Ammon's horn (tissue), 1 donor: ENCODE data around the gene CASTOR2.
"Not testable (repeated sequence)": the region's sequence is repeated elsewhere in the genome, so short reads cannot be mapped to it uniquely, and the experiment has no call there.

Source experiments
- DNase-seq: peaks from one replicate; pipeline ENCODE4 v3.0.0-alpha.2; 2016; ENCODE audit warnings: low spot score

CASTOR2 gene

GRCh38 chr7:74964511-74965119, at the start of gene CASTOR2:
Gene CASTOR2, plus strand, starts transcription at chr7:74964705. Its CDS starts 281 bp downstream, at chr7:74964986.
- not testable (repeated sequence) for DNase-seq

- not testable (repeated sequence) for DNase-seq
These were observed 42.1 kb upstream of the CASTOR2 start for GRCh38 chr7:74922321-74922890.

- DNase-seq, result not testable (repeated sequence)
These were observed 40.9 kb upstream of the CASTOR2 start for GRCh38 chr7:74923644-74924043.

GRCh38 chr7:74926968-74927367, 37.5 kb upstream of the CASTOR2 start:
- DNase-seq, result not testable (repeated sequence)

GRCh38 chr7:74931563-74932328, 32.8 kb upstream of the CASTOR2 start:
- not testable (repeated sequence) for DNase-seq

- DNase-seq, result not testable (repeated sequence)
These were observed 25.1 kb upstream of the CASTOR2 start for GRCh38 chr7:74939429-74939828.

- DNase-seq, result not testable (repeated sequence)
These were observed 23.0 kb upstream of the CASTOR2 start for GRCh38 chr7:74941302-74942069.

GRCh38 chr7:74943923-74944322, 20.6 kb upstream of the CASTOR2 start:
- not testable (repeated sequence) for DNase-seq

GRCh38 chr7:74947741-74948140, 16.8 kb upstream of the CASTOR2 start:
- not testable (repeated sequence) for DNase-seq

- DNase-seq, result not testable (repeated sequence)
These were observed 10.7 kb upstream of the CASTOR2 start for GRCh38 chr7:74953774-74954173.

GRCh38 chr7:74958328-74958727, 6.2 kb upstream of the CASTOR2 start:
- DNase-seq, result not testable (repeated sequence)

GRCh38 chr7:74963704-74964510, 598 bp upstream of the CASTOR2 start:
- not testable (repeated sequence) for DNase-seq

- DNase-seq, result not testable (repeated sequence)
These were observed 1.8 kb downstream of the CASTOR2 start for GRCh38 chr7:74966208-74966854.

GRCh38 chr7:74966909-74967308, 2.4 kb downstream of the CASTOR2 start:
- DNase-seq, result not testable (repeated sequence)

- DNase-seq, result not testable (repeated sequence)
These were observed 6.9 kb downstream of the CASTOR2 start for GRCh38 chr7:74971431-74971830.

GRCh38 chr7:74972377-74972776, 7.9 kb downstream of the CASTOR2 start:
- DNase-seq, result not testable (repeated sequence)

- not testable (repeated sequence) for DNase-seq
These were observed 11.5 kb downstream of the CASTOR2 start for GRCh38 chr7:74975959-74976358.

GRCh38 chr7:74977523-74977922, 13.0 kb downstream of the CASTOR2 start:
- not testable (repeated sequence) for DNase-seq

- not testable (repeated sequence) for DNase-seq
These were observed 23.9 kb downstream of the CASTOR2 start for GRCh38 chr7:74988436-74988835.

GRCh38 chr7:74993121-74993520, 28.6 kb downstream of the CASTOR2 start:
- DNase-seq, result no peak
